ENCODE results near the gene SH3RF1. TPM values are rescaled to one million over a fixed set of nuclear protein-coding genes. Genes with fewer than 3 reads are reported as not detected.

The SH3RF1 gene
- total RNA-seq, 1 donor from 2014 or later: 46.0 TPM

DNA sequence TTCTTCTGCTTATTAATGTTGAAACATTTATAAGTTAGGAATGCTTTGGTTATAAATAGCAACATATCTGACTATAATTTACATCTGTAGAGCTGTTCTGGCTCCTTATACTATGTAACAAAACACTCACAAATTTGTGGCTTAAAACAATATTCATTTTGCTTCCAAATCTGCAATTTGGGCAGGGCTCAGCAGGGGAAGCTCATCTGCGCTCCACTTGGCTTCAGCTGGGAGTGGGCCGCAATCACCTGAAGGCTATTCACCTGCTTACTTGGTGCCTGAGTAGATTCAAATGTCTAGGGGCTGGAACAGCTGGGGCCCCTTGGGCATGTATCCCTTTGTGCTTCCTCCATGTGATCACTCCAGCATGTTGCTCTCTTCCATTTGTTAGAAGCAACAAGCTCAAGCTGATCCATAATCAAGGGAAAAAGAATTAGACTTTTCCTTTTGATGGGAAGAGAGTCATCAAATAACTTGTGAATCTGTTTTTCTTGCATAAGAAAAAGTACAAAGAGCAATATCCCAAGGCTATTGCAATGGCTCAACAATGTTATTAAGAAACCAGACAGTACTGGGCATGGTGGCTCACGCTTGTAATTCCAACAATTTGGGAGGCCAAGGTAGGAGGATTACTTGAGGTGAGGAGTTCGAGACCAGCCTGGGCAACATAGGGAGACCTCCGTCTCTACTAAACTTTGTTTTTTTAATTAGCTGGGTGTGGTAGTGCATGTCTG, 225.9 kb downstream of the SH3RF1 start:
- DNase-seq (ENCODE audit: low spot score): no peak

Measured in mucosa of gallbladder (tissue), 1 donor.